Body of pancreas (tissue), 4 donors: ENCODE measurements around the gene NBPF1. TPM values are rescaled to one million over a fixed set of nuclear protein-coding genes. Genes with fewer than 3 reads are reported as not detected.
A peak's percentile ranks its signal among the peaks of the same experiment; 100 is the strongest.
"Not testable (repeated sequence)": the region's sequence is repeated elsewhere in the genome, so short reads cannot be mapped to it uniquely, and the experiment has no call there.

Source experiments
- ATAC-seq: fragments of 150-250 bp; one replicate; pipeline ENCODE4 v1.9.1; 2016
- DNase-seq, 4 donors: peaks; one replicate each; pipeline ENCODE4 v3.0.0-alpha.2; 2019
- H3K27ac ChIP-seq, 4 donors: fragments of 200-600 bp; sonication (generic); 1 replicate in 3 of 4; 2 replicates in 1 of 4; pipeline versions ENCODE4 v1.5.1 to v1.6.1; 2016 to 2019; ENCODE audit warnings: mild to moderate bottlenecking in 1 of 4, mixed read lengths in 1 of 4, moderate library complexity in 1 of 4
- H3K27me3 ChIP-seq, 2 donors: fragments of 200-600 bp; sonication (generic); one replicate each; pipeline ENCODE4 v1.6.0; 2016; ENCODE audit warnings: mild to moderate bottlenecking in 1 of 2
- H3K36me3 ChIP-seq, 2 donors: fragments of 200-600 bp; sonication (generic); replicated peaks in 1 of 2; 2 replicates each; pipeline ENCODE4 v1.5.1; 2016; ENCODE audit warnings: low read depth in 2 of 2; ENCODE audit not compliant: insufficient read depth in 1 of 2
- H3K4me1 ChIP-seq: fragments of 200-600 bp; sonication (generic); one replicate; pipeline ENCODE4 v1.6.0; 2016
- H3K4me3 ChIP-seq, 2 donors: fragments of 200-600 bp; sonication (generic); 1 replicate in 1 of 2; 2 replicates in 1 of 2; pipeline ENCODE4 v1.5.1; 2016 to 2019
- H3K9me3 ChIP-seq, 3 donors: fragments of 200-600 bp; sonication (generic); 1 replicate in 2 of 3; 2 replicates in 1 of 3; pipeline ENCODE4 v1.5.1; 2016
- POLR2A ChIP-seq, 3 donors: fragments of 450-650 bp; IDR thresholded peaks; one replicate each; pipeline ENCODE4 v1.6.1; 2016; ENCODE audit warnings: antibody characterized with exemption in 3 of 3, mild to moderate bottlenecking in 2 of 3
- WGBS, 2 donors: methylation state at CpG; one replicate each; pipeline ENCODE4 v1.1.5; 2017; 5-methylcytosine and 5-hydroxymethylcytosine counted together
- intact Hi-C: fragments of 100-400 bp; cut with DNase I; formaldehyde crosslinking; loops from one replicate; pipeline ENCODE4 v1.15.1; 2023
- total RNA-seq, 2 donors: library from RNA; depleted of rRNA; stranded (reverse); fragments of >200 nt; gene quantifications; one replicate each; pipeline ENCODE4 v1.1.0, GENCODE V29; 2016
- TF ChIP-seq, protein P1 (sequence below), 7 experiments: fragments of 450-650 bp in 4 of 7; fragments of 200-600 bp in 3 of 7; sonication (generic) in 3 of 7; IDR thresholded peaks; one replicate each; pipeline ENCODE4 v1.5.1; 2016 to 2019; ENCODE audit warnings: antibody characterized with exemption in 7 of 7

NBPF1 gene
- total RNA-seq, 2 donors from 2014 or later, result 22.3 to 41.5 TPM

DNA sequence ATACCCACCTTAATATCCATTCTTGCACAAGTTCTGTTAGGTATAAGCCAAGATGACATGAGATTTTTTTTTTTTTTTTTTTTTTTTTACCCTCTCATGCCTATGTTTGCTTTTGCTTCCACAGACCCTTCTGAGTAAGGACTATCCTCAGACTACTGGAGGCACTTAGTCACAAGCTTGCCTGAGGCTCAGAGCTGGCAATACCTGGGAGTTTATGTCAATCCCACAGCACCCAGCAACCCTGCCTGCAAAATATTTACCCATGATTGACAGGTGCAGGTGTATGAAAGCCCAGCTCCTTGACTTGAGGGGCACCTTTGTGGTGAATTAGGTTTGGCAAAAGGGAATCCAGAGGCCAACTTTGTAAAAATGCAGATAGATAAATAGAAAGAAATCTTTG is 87.6 kb downstream of the NBPF1 start:
- H3K27ac ChIP-seq, H3K4me3 ChIP-seq, intact Hi-C loops, H3K36me3 ChIP-seq, ATAC-seq, H3K9me3 ChIP-seq, H3K4me1 ChIP-seq, H3K27me3 ChIP-seq: not testable (repeated sequence)
- peak; percentile 19 to 62 (median 40) for DNase-seq

DNA sequence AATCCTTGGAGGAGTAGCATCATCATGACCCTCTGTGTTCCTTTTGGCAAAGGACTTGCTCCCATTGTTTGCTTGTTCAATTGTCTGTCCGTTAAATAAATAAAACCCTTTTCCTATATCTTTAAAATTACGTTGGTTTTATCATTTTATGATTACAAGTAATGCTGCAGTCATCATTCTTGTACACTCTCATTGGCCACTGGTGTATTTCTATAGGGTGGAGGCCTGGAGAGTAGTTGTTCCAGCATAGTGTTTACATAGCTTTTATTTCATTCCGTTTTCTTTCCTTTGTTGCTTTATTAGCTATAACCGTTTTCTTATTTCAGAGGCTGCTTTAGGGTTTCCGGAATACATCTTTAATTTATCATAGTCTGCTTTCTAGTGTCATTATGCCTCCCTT is 91.7 kb downstream of the NBPF1 start:
- H3K27ac ChIP-seq, DNase-seq, H3K4me1 ChIP-seq, H3K27me3 ChIP-seq, H3K4me3 ChIP-seq, H3K9me3 ChIP-seq, H3K36me3 ChIP-seq, ATAC-seq, intact Hi-C loops: not testable (repeated sequence)
- 54 to 62% methylated on average over 5 of the region's 5 CpGs for WGBS, 2 donors

DNA sequence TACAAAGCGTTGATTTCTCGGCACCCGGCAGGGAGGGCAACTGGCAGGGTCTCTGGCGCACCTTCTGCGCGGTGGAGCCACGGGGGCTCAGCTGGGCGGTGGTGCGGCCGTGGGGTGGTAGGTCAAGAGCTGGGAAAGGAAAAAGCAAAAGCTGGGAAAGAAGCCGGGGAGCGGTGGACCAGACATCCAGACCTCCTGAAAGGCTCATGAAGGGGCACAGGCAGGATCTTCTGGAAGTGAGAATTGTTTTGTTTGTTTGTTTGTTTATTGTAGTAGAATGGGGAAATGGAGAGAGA is 92.1 kb downstream of the NBPF1 start:
- Histone ChIP-seq H3K27ac (no peak overlapping the region), H3K36me3 (no peaks in the 10 kb centered on the region), H3K9me3 (no peaks in the 10 kb centered on the region), H3K27me3 (peaks cover 0 to 4% of the 10 kb centered on the region in 2 donors), H3K4me1 (no peaks in the 10 kb centered on the region), H3K4me3 (no peak overlapping the region)
- intact Hi-C loops, result no loop called here
- 57 to 74% methylated on average over 12 of the region's 12 CpGs for WGBS, 2 donors
- TF ChIP-seq, protein P1, sequence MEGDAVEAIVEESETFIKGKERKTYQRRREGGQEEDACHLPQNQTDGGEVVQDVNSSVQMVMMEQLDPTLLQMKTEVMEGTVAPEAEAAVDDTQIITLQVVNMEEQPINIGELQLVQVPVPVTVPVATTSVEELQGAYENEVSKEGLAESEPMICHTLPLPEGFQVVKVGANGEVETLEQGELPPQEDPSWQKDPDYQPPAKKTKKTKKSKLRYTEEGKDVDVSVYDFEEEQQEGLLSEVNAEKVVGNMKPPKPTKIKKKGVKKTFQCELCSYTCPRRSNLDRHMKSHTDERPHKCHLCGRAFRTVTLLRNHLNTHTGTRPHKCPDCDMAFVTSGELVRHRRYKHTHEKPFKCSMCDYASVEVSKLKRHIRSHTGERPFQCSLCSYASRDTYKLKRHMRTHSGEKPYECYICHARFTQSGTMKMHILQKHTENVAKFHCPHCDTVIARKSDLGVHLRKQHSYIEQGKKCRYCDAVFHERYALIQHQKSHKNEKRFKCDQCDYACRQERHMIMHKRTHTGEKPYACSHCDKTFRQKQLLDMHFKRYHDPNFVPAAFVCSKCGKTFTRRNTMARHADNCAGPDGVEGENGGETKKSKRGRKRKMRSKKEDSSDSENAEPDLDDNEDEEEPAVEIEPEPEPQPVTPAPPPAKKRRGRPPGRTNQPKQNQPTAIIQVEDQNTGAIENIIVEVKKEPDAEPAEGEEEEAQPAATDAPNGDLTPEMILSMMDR (IDR thresholded peaks at IDR 0.05), result no peak
- TF ChIP-seq POLR2A (IDR thresholded peaks at IDR 0.05), result no peak
- no peak for DNase-seq
- no peak for ATAC-seq

DNA sequence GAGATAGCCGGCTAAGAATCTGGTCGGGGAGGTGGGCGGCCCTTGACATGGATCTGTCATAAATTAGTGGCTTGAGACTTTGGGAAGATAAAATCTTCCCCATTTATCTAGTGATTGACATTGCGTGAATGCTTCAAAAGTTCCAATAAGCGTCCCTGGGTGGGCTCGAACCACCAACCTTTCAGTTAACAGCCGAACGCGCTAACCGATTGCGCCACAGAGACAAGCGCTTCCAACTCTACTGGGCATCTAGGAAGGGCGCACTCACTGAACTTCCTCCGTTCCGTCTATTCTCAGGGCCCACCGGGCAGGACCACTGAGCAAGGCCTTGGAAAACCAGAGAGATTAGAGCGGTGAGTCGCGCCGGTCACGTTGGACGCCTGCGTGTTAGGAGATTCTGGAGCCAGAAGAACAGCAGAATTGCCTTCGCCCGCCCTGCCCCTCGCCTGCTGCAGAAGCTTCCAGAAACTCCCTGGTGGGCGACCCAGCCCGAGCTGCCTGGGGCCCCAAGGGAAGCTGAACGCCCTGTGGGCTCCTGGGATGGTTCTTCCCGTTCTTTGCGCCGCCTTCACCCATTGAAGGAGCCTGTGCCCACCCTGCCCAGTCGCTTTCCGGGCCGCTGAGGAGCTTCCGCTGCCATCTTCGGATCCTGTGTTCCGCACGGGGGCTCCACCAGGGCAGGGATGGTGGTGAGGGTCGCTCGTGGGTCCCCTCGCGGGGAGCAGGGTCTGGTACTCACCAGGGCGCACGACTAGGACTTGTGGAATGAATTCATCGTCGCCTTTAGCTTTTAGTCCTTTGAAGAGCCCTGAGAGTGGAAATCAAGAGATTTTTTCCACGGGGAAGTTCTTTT is 92.7 kb downstream of the NBPF1 start:
- H3K4me1 ChIP-seq, H3K36me3 ChIP-seq, ATAC-seq, H3K4me3 ChIP-seq, intact Hi-C loops, H3K27me3 ChIP-seq, DNase-seq, H3K27ac ChIP-seq, H3K9me3 ChIP-seq: not testable (repeated sequence)
- WGBS, 2 donors, result 35 to 68% methylated on average over 24 to 48 of the region's 48 CpGs

DNA sequence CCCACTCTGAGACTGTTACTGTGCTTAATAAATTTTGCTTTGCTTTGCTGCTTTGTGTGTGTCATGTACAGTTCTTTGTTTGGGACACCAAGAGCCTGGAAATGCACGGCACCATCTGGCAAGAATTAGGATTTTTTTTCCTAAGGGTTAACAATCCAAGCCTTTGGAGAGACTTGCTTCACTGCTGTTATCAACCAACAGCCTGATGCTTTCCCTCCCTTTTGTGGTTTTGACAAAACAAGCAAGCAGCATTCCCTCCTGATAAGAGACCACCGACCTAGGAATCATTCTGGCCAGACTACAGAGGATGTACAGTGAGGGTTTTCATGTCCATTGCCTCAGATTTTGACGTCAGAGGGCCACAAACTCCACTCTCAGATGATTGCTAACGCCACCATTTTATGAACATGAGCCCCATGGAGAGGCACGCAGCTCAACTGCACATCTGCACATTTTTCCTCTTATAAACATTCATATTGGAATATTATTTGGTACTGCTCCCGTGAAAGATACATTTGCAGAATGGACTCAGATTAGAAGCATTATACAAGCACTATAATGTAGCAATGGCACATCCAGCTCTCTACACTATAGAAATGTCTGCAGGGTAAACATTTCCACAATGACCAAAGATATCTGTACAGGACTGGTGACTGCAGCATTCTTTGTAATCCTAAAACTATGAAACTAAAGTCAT is 94.0 kb downstream of the NBPF1 start:
- ATAC-seq, H3K27me3 ChIP-seq, H3K4me1 ChIP-seq, DNase-seq, intact Hi-C loops, H3K36me3 ChIP-seq, H3K27ac ChIP-seq, H3K4me3 ChIP-seq, H3K9me3 ChIP-seq: not testable (repeated sequence)
- 54 to 55% methylated on average over 6 of the region's 6 CpGs for WGBS, 2 donors

DNA sequence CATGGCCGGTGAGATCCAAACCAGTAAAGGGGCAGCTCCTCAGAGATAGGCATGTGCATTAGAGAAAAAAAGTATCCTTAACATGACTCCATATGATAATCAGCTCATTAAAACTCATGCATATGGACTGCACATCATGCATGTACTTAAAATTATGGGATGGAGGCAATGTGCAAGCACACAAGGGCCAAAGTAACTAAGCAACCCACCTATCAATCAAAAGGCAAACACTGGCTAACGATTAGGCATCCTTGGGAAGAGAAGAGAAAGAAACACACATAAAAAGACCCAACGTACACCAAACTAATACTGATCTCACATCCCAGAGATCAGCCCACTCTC is 94.5 kb downstream of the NBPF1 start:
- DNase-seq, H3K9me3 ChIP-seq, ATAC-seq, H3K4me1 ChIP-seq, intact Hi-C loops, H3K27me3 ChIP-seq, H3K27ac ChIP-seq, H3K4me3 ChIP-seq, H3K36me3 ChIP-seq: not testable (repeated sequence)
- WGBS, 2 donors, result 62 to 65% methylated on average over 3 of the region's 3 CpGs

DNA sequence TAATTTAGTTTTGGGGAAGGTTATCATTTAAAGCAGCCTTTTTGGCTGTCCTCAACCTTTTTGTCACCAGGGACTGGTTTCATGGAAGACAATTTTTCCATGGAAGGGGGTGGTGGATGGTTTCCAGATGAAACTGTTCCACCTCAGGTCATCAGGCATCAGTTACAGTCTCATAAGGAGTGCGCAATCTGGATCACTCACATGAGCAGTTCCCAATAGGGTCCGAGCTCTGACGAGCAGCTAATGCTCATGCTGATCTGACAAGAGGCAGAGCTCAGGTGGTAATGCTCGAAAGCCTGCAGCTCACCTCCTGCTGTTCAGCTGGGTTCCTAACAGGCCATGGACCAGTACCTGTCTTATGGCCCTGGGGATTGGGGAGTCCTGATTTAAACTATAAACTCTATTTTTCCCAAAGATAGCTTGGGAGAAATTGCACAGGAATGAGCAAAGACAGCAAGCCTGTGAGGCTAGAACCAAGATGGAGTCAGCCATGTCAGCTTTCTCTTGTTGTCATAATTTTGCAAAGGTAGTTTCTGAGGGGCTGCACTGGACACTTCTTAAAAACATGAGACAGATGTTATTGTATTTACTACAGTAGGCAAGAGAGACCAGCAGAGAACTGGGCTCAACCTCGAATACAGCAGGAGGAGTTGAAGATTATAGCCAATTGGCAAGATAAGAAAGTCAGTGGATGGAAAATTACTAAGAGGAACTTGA is 96.5 kb downstream of the NBPF1 start:
- not testable (repeated sequence) for ATAC-seq, H3K27ac ChIP-seq
- 27 to 61% methylated on average over 1 to 5 of the region's 5 CpGs for WGBS, 2 donors

More for the DNA sequence above, 96.5 kb downstream of the NBPF1 start:
- H3K36me3 ChIP-seq, H3K27me3 ChIP-seq, H3K9me3 ChIP-seq, H3K4me1 ChIP-seq, DNase-seq, H3K4me3 ChIP-seq, intact Hi-C loops: not testable (repeated sequence)
